A549 (cell line): ENCODE results near the gene RANBP9. TPM values are rescaled to one million over a fixed set of nuclear protein-coding genes. Genes with fewer than 3 reads are reported as not detected.

Experiments
- ATAC-seq, 2 experiments: fragments of 200-7000 bp in 1 of 2; fragments of >200 bp in 1 of 2; cut with Nextera tagmentation in 1 of 2; cut with Tn5 transposase in 1 of 2; 3 replicates each; pipeline versions ENCODE4 v1.8.0 to v1.9.1; 2018 to 2020; ENCODE audit warnings: mild to moderate bottlenecking in 1 of 2, moderate library complexity in 1 of 2
- CTCF ChIA-PET: fragments of 300-600 bp; sonication (Branson Sonifier 250); formaldehyde crosslinking; extraction: SDS; loops from one replicate; lab custom pipeline; 2021; ENCODE audit warnings: antibody characterized with exemption, inconsistent platforms; lab: Yijun Ruan, JAX
- POLR2A ChIA-PET: fragments of 350-600 bp; formaldehyde crosslinking; extraction: SDS; loops from one replicate; lab custom pipeline; 2021; ENCODE audit warnings: antibody characterized with exemption, inconsistent platforms; lab: Yijun Ruan, JAX
- DNase-seq, 2 experiments: peaks; one replicate each; pipeline versions ENCODE4 v3.0.0 to v3.0.0-alpha.2; 2011 to 2016; ENCODE audit warnings: low read depth in 1 of 2, low spot score in 1 of 2
- FAIRE-seq: peaks from 2 replicates; lab custom pipeline; 2011; peaks lifted over from hg19 to GRCh38; lab: Jason Lieb, UNC
- H3K27ac ChIP-seq, 2 experiments: fragments of >200 bp; sonication (Bioruptor Twin); formaldehyde crosslinking; 3 replicates each; pipeline ENCODE4 v1.5.1; 2016 to 2017
- H3K4me1 ChIP-seq: fragments of >200 bp; sonication (Bioruptor Twin); formaldehyde crosslinking; 3 replicates; pipeline ENCODE4 v1.6.1; 2016
- H3K4me2 ChIP-seq: fragments of >200 bp; sonication (Bioruptor Twin); formaldehyde crosslinking; 3 replicates; pipeline ENCODE4 v1.6.1; 2016
- H3K4me3 ChIP-seq: fragments of >200 bp; sonication (Bioruptor Twin); formaldehyde crosslinking; 3 replicates; pipeline ENCODE4 v1.5.1; 2016
- H3K9me3 ChIP-seq: fragments of >200 bp; sonication (Bioruptor Twin); formaldehyde crosslinking; 3 replicates; pipeline ENCODE4 v1.6.1; 2016
- CEBPB ChIP-seq, 2 experiments: fragments of >200 bp in 1 of 2; sonication (Bioruptor Twin) in 1 of 2; formaldehyde crosslinking in 1 of 2; IDR thresholded peaks; 2 replicates each; pipeline ENCODE4 v1.6.1; 2012 to 2016
- CHD2 ChIP-seq: fragments of 150-350 bp; IDR thresholded peaks from 2 replicates; pipeline ENCODE4 v1.6.1; 2014; ENCODE audit warnings: low read length; ENCODE audit not compliant: partially characterized antibody
- CHD4 ChIP-seq: fragments of 200-600 bp; sonication (generic); IDR thresholded peaks from 2 replicates; pipeline ENCODE4 v1.6.1; 2016; ENCODE audit warnings: antibody characterized with exemption, mild to moderate bottlenecking, borderline replicate concordance
- EHF ChIP-seq: fragments of 250-450 bp; sonication (Bioruptor Pico); IDR thresholded peaks from 2 replicates; pipeline ENCODE4 v1.5.0; 2020; ENCODE audit warnings: mild to moderate bottlenecking
- ESRRA ChIP-seq: fragments of 150-350 bp; IDR thresholded peaks from 2 replicates; pipeline ENCODE4 v1.6.1; 2014; ENCODE audit warnings: mild to moderate bottlenecking, low read length, borderline replicate concordance
- FOSB ChIP-seq: fragments of 250-450 bp; sonication (Bioruptor Pico); IDR thresholded peaks from 2 replicates; pipeline ENCODE4 v1.5.0; 2020; ENCODE audit warnings: mild to moderate bottlenecking, moderate library complexity
- FOSL2 ChIP-seq, 2 experiments: fragments of 450-650 bp in 1 of 2; fragments of >200 bp in 1 of 2; sonication (Bioruptor Twin) in 1 of 2; formaldehyde crosslinking; IDR thresholded peaks; 2 replicates each; pipeline versions ENCODE4 v1.5.0 to v1.6.1; 2016 to 2020; ENCODE audit warnings: mild to moderate bottlenecking in 1 of 2, moderate library complexity in 1 of 2
- GATA3 ChIP-seq: IDR thresholded peaks from 2 replicates; pipeline ENCODE4 v1.6.1; 2012; ENCODE audit warnings: borderline replicate concordance
- HDAC2 ChIP-seq: fragments of 200-600 bp; sonication (generic); IDR thresholded peaks from 2 replicates; pipeline ENCODE4 v1.6.1; 2016
- HEYL ChIP-seq: fragments of 250-450 bp; sonication (Bioruptor Pico); IDR thresholded peaks from 2 replicates; pipeline ENCODE4 v1.8.0; 2021; ENCODE audit warnings: mild to moderate bottlenecking, moderate library complexity
- JUNB ChIP-seq: fragments of >200 bp; sonication (Bioruptor Twin); formaldehyde crosslinking; IDR thresholded peaks from 2 replicates; pipeline ENCODE4 v1.6.1; 2016
- MAFK ChIP-seq: fragments of 450-650 bp; IDR thresholded peaks from 2 replicates; pipeline ENCODE4 v1.6.1; 2014; ENCODE audit not compliant: partially characterized antibody
- NPAS2 ChIP-seq: fragments of 250-450 bp; sonication (Bioruptor Pico); IDR thresholded peaks from 2 replicates; pipeline ENCODE4 v1.8.0; 2022; ENCODE audit warnings: mild to moderate bottlenecking, moderate library complexity, borderline replicate concordance
- POLR2A ChIP-seq: IDR thresholded peaks from 2 replicates; pipeline ENCODE4 v1.6.1; 2012; ENCODE audit warnings: mild to moderate bottlenecking, low read length
- POLR2AphosphoS2 ChIP-seq: conservative IDR thresholded peaks from 2 replicates; pipeline ENCODE4 v1.6.1; 2012; ENCODE audit warnings: low read length, improper control_type of control experiment, inconsistent platforms
- RAD21 ChIP-seq, 2 experiments: fragments of >200 bp in 1 of 2; sonication (Bioruptor Twin) in 1 of 2; formaldehyde crosslinking in 1 of 2; IDR thresholded peaks in 1 of 2; conservative IDR thresholded peaks in 1 of 2; 2 replicates in 1 of 2; 3 replicates in 1 of 2; pipeline ENCODE4 v1.6.1; 2012 to 2018; ENCODE audit warnings: inconsistent platforms in 1 of 2
- RARB ChIP-seq: fragments of 250-450 bp; sonication (Bioruptor Pico); IDR thresholded peaks from 2 replicates; pipeline ENCODE4 v1.8.0; 2021; ENCODE audit warnings: mild to moderate bottlenecking, moderate library complexity
- RNF2 ChIP-seq: fragments of 200-600 bp; sonication (generic); IDR thresholded peaks from 2 replicates; pipeline ENCODE4 v1.6.1; 2016; ENCODE audit warnings: low read depth, mild to moderate bottlenecking, antibody characterized with exemption, moderate library complexity, borderline replicate concordance
- TFCP2L1 ChIP-seq: fragments of 250-450 bp; sonication (Bioruptor Pico); IDR thresholded peaks from 2 replicates; pipeline ENCODE4 v1.5.0; 2021; ENCODE audit warnings: mild to moderate bottlenecking
- ZFP36 ChIP-seq: fragments of 450-650 bp; IDR thresholded peaks from 2 replicates; pipeline ENCODE4 v1.6.1; 2014; ENCODE audit warnings: borderline replicate concordance; ENCODE audit not compliant: partially characterized antibody
- ZNF302 ChIP-seq: fragments of 250-450 bp; sonication (Bioruptor Pico); IDR thresholded peaks from 2 replicates; pipeline ENCODE4 v1.9.0; 2021; ENCODE audit warnings: inconsistent platforms, mild to moderate bottlenecking, moderate library complexity
- ZSCAN20 ChIP-seq: fragments of 250-450 bp; sonication (Bioruptor Pico); IDR thresholded peaks from 2 replicates; pipeline ENCODE4 v1.8.0; 2022; ENCODE audit warnings: mild to moderate bottlenecking, moderate library complexity
- WGBS: methylation state at CpG from one replicate; pipeline ENCODE4 v1.1.6; 2017; ENCODE audit errors: missing lambda C conversion rate; 5-methylcytosine and 5-hydroxymethylcytosine counted together
- polyA plus RNA-seq, 4 experiments: library from polyadenylated mRNA; depleted of rRNA in 3 of 4; stranded (reverse); fragments of >200 nt; fragmentation: RNase III in 1 of 4; extraction: RNeasy Plus Mini Kit Qiagen cat#74134 plus additional on column Dnase treatment in 1 of 4; gene quantifications; 2 replicates in 3 of 4; 3 replicates in 1 of 4; pipeline ENCODE4 v1.2.3, GENCODE V29; 2011 to 2017
- TF ChIP-seq, protein P1 (sequence below): fragments of 250-450 bp; sonication (Bioruptor Pico); IDR thresholded peaks from 2 replicates; pipeline ENCODE4 v1.5.0; 2020; ENCODE audit warnings: low read depth, mild to moderate bottlenecking, moderate library complexity
- TF ChIP-seq, protein P2 (sequence below): IDR thresholded peaks from 2 replicates; pipeline ENCODE4 v1.6.1; 2012
- TF ChIP-seq, protein P3 (sequence below): fragments of 200-600 bp; sonication (generic); IDR thresholded peaks from 2 replicates; pipeline ENCODE4 v1.6.1; 2016; ENCODE audit warnings: antibody characterized with exemption, mild to moderate bottlenecking, moderate library complexity
- TF ChIP-seq, protein P4 (sequence below): fragments of >200 bp; sonication (Bioruptor Twin); formaldehyde crosslinking; IDR thresholded peaks from 3 replicates; pipeline ENCODE4 v1.6.1; 2016
- TF ChIP-seq, protein P5 (sequence below): fragments of 150-350 bp; IDR thresholded peaks from 2 replicates; pipeline ENCODE4 v1.6.1; 2014; ENCODE audit warnings: low read depth, mild to moderate bottlenecking, low read length

The RANBP9 gene
- polyA plus RNA-seq, 2 of the 4 experiments (the other 2 are of a cell fraction), result 13.7 to 15.7 TPM

DNA sequence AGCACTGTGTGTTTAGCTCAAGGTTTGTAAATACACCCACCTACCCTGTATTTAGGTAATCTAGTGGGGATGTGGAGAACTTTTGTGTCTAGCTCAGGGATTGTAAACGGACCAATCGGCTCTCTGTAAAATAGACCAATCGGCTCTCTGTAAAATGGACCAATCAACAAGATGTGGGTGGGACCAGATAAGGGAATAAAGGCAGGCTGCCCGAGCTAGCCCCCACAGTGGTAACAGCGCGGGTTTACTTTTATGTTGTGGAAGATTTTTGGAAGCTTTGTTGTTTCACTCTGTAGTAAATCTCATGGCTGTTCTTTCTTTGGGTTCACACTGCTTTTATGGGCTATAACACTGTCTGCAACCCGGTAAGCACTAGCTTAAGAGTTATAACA, 32.1 kb upstream of the RANBP9 start:
- FAIRE-seq (no peak), ATAC-seq (no peak), DNase-seq (no peak)
- Histone ChIP-seq H3K27ac (no peak overlapping the region), H3K9me3 (no peaks in the 10 kb centered on the region), H3K4me2 (no peak overlapping the region), H3K4me1 (no peaks in the 10 kb centered on the region), H3K4me3 (no peak overlapping the region)
- CTCF ChIA-PET, result no interaction called here
- WGBS, result 81% methylated on average over 7 of the region's 7 CpGs
- TF ChIP-seq CHD2 (no peak), TFCP2L1 (no peak), FOSB (CRISPR knock-in tag) (no peak), CEBPB (IDR thresholded peaks at IDR 0.05) (no peak), FOSL2 (IDR thresholded peaks at IDR 0.05) (no peak), FOSL2 (CRISPR knock-in tag; IDR thresholded peaks at IDR 0.05) (no peak), ZFP36 (no peak), JUNB (no peak), NPAS2 (CRISPR knock-in tag) (no peak), ESRRA (no peak), GATA3 (no peak), HDAC2 (no peak), EHF (CRISPR knock-in tag) (no peak), POLR2AphosphoS2 (no peak), HEYL (CRISPR knock-in tag) (no peak)
- TF ChIP-seq, protein P1, sequence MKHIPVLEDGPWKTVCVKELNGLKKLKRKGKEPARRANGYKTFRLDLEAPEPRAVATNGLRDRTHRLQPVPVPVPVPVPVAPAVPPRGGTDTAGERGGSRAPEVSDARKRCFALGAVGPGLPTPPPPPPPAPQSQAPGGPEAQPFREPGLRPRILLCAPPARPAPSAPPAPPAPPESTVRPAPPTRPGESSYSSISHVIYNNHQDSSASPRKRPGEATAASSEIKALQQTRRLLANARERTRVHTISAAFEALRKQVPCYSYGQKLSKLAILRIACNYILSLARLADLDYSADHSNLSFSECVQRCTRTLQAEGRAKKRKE, result no peak
- TF ChIP-seq, protein P2, sequence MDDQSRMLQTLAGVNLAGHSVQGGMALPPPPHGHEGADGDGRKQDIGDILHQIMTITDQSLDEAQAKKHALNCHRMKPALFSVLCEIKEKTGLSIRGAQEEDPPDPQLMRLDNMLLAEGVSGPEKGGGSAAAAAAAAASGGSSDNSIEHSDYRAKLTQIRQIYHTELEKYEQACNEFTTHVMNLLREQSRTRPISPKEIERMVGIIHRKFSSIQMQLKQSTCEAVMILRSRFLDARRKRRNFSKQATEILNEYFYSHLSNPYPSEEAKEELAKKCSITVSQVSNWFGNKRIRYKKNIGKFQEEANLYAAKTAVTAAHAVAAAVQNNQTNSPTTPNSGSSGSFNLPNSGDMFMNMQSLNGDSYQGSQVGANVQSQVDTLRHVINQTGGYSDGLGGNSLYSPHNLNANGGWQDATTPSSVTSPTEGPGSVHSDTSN, result no peak
- TF ChIP-seq, protein P3, sequence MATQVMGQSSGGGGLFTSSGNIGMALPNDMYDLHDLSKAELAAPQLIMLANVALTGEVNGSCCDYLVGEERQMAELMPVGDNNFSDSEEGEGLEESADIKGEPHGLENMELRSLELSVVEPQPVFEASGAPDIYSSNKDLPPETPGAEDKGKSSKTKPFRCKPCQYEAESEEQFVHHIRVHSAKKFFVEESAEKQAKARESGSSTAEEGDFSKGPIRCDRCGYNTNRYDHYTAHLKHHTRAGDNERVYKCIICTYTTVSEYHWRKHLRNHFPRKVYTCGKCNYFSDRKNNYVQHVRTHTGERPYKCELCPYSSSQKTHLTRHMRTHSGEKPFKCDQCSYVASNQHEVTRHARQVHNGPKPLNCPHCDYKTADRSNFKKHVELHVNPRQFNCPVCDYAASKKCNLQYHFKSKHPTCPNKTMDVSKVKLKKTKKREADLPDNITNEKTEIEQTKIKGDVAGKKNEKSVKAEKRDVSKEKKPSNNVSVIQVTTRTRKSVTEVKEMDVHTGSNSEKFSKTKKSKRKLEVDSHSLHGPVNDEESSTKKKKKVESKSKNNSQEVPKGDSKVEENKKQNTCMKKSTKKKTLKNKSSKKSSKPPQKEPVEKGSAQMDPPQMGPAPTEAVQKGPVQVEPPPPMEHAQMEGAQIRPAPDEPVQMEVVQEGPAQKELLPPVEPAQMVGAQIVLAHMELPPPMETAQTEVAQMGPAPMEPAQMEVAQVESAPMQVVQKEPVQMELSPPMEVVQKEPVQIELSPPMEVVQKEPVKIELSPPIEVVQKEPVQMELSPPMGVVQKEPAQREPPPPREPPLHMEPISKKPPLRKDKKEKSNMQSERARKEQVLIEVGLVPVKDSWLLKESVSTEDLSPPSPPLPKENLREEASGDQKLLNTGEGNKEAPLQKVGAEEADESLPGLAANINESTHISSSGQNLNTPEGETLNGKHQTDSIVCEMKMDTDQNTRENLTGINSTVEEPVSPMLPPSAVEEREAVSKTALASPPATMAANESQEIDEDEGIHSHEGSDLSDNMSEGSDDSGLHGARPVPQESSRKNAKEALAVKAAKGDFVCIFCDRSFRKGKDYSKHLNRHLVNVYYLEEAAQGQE, result no peak
- POLR2A ChIA-PET, result no interaction called here

DNA sequence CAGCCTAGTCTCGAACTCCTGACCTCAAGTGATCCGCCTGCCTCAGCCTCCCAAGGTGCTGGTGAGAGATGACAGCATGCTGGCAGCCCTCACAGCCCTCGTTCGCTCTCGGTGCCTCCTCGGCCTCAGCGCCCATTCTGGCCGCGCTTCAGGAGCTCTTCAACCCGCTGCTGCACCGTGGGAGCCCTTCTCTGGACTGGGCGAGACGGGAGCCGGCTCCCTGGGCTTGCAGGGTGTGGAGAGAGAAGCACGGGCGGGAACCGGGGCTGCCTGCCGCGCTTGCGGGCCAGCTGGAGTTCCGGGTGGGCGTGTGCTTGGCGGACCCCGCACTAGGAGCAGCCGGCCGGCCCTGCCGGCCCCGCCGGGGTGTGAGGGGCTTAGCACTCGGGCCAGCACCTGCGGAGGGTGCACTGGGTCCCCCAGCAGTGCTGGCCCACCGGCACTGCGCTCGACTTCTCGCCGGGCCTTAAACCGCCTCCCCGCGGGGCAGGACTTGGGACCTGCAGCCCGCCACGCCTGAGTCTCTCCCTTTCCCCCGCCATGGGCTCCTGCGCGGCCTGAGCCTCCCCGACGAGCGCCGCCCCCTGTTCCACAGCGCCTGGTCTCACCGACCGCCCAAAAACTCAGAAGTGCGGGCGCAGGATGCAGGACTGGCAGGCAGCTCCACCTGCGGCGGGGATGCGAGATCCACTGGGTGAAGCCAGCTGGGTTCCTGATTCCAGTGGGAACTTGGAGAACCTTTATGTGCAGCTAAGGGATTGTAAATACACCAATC, 31.5 kb upstream of the RANBP9 start:
- no peak overlapping the region for H3K27ac ChIP-seq
- TF ChIP-seq FOSL2 (IDR thresholded peaks at IDR 0.05), result no peak
- no peak for TF ChIP-seq FOSL2 (CRISPR knock-in tag; IDR thresholded peaks at IDR 0.05)
- no peak for TF ChIP-seq MAFK
- no peak for TF ChIP-seq POLR2A
- TF ChIP-seq ZSCAN20 (CRISPR knock-in tag), result no peak
- TF ChIP-seq CHD4, result no peak
- TF ChIP-seq CHD2, result no peak
- no peak for TF ChIP-seq JUNB
- TF ChIP-seq ZNF302 (CRISPR knock-in tag), result no peak
- TF ChIP-seq, protein P4, sequence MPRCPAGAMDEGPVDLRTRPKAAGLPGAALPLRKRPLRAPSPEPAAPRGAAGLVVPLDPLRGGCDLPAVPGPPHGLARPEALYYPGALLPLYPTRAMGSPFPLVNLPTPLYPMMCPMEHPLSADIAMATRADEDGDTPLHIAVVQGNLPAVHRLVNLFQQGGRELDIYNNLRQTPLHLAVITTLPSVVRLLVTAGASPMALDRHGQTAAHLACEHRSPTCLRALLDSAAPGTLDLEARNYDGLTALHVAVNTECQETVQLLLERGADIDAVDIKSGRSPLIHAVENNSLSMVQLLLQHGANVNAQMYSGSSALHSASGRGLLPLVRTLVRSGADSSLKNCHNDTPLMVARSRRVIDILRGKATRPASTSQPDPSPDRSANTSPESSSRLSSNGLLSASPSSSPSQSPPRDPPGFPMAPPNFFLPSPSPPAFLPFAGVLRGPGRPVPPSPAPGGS, result no peak
- TF ChIP-seq, protein P1, result no peak
- TF ChIP-seq RAD21 (conservative IDR thresholded peaks at IDR 0.05 in 1 of 2, IDR thresholded peaks at IDR 0.05 in 1 of 2), result no peak
- TF ChIP-seq RNF2, result no peak
- TF ChIP-seq, protein P5, sequence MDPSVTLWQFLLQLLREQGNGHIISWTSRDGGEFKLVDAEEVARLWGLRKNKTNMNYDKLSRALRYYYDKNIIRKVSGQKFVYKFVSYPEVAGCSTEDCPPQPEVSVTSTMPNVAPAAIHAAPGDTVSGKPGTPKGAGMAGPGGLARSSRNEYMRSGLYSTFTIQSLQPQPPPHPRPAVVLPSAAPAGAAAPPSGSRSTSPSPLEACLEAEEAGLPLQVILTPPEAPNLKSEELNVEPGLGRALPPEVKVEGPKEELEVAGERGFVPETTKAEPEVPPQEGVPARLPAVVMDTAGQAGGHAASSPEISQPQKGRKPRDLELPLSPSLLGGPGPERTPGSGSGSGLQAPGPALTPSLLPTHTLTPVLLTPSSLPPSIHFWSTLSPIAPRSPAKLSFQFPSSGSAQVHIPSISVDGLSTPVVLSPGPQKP, result no peak
- TF ChIP-seq RARB (CRISPR knock-in tag), result no peak

More for the DNA sequence above, 31.5 kb upstream of the RANBP9 start:
- no peak overlapping the region for H3K4me2 ChIP-seq
- FAIRE-seq (no peak), DNase-seq (no peak), ATAC-seq (no peak)
- POLR2A ChIA-PET, result no interaction called here
- WGBS, result 91% methylated on average over 31 of the region's 56 CpGs
- CTCF ChIA-PET, result no interaction called here
- H3K4me1 ChIP-seq, result no peaks in the 10 kb centered on the region
- H3K4me3 ChIP-seq, result no peak overlapping the region
- no peaks in the 10 kb centered on the region for H3K9me3 ChIP-seq
